PC-3 (cell line): ENCODE results near the gene PPIH. TPM values are rescaled to one million over a fixed set of nuclear protein-coding genes. Genes with fewer than 3 reads are reported as not detected.
"Not testable (repeated sequence)": the region's sequence is repeated elsewhere in the genome, so short reads cannot be mapped to it uniquely, and the experiment has no call there.

ENCODE experiments used
- ATAC-seq: fragments of 200-7000 bp; cut with Tn5 transposase; 2 replicates; pipeline ENCODE4 v1.9.1; 2020; ENCODE audit warnings: mild to moderate bottlenecking, moderate library complexity
- BruUV-seq: library from RNA; stranded (reverse); fragments of 400-500 nt; replicated peaks from 2 replicates; lab custom pipeline; 2021; lab: Mats Ljungman, UMichigan
- CTCF ChIA-PET: fragments of 300-600 bp; sonication (Branson Sonifier 250); formaldehyde crosslinking; loops from one replicate; lab custom pipeline; 2022; ENCODE audit warnings: antibody characterized with exemption; lab: Charles Lee
- POLR2A ChIA-PET: fragments of 300-600 bp; sonication (Branson Sonifier 250); formaldehyde crosslinking; loops from one replicate; lab custom pipeline; 2022; ENCODE audit warnings: antibody characterized with exemption; ENCODE audit not compliant: unreplicated experiment; lab: Charles Lee
- DNase-seq: peaks from one replicate; pipeline ENCODE4 v3.0.0-alpha.2; 2015
- H2AFZ ChIP-seq: fragments of 300-600 bp; sonication (generic); 2 replicates; pipeline ENCODE4 v1.6.0; 2016; ENCODE audit warnings: antibody characterized with exemption, low read length
- H3F3A ChIP-seq: fragments of 300-600 bp; sonication (generic); one replicate; pipeline ENCODE4 v1.6.0; 2017; ENCODE audit warnings: antibody characterized with exemption, low read length, control low read depth, mild to moderate bottlenecking; ENCODE audit not compliant: unreplicated experiment
- H3K27ac ChIP-seq: fragments of 300-600 bp; sonication (generic); 2 replicates; pipeline ENCODE4 v1.5.1; 2016; ENCODE audit warnings: mild to moderate bottlenecking, low read length
- H3K27me3 ChIP-seq: fragments of 300-600 bp; sonication (generic); 2 replicates; pipeline ENCODE4 v1.6.1; 2016; ENCODE audit warnings: low read length, mixed read lengths
- H3K36me3 ChIP-seq: fragments of 300-600 bp; sonication (generic); 2 replicates; pipeline ENCODE4 v1.6.1; 2016; ENCODE audit warnings: low read depth, mixed run types, low read length, mixed read lengths
- H3K4me1 ChIP-seq: fragments of 300-600 bp; sonication (generic); 2 replicates; pipeline ENCODE4 v1.5.1; 2016; ENCODE audit warnings: low read length; ENCODE audit not compliant: insufficient read depth
- H3K4me2 ChIP-seq: fragments of 300-600 bp; sonication (generic); 2 replicates; pipeline ENCODE4 v1.6.0; 2016; ENCODE audit warnings: low read length
- H3K4me3 ChIP-seq: fragments of 300-600 bp; sonication (generic); 2 replicates; pipeline ENCODE4 v1.5.1; 2016; ENCODE audit warnings: mild to moderate bottlenecking, low read length, mixed read lengths
- H3K79me2 ChIP-seq: fragments of 300-600 bp; sonication (generic); 2 replicates; pipeline ENCODE4 v1.6.1; 2017; ENCODE audit warnings: low read length, mixed read lengths
- H3K9ac ChIP-seq: fragments of 300-600 bp; sonication (generic); 2 replicates; pipeline ENCODE4 v1.6.0; 2016; ENCODE audit warnings: mild to moderate bottlenecking, low read length
- H3K9me2 ChIP-seq: fragments of 300-600 bp; sonication (generic); replicated peaks from 2 replicates; pipeline ENCODE4 v1.6.1; 2016; ENCODE audit warnings: mixed run types, low read length, mixed read lengths
- H3K9me3 ChIP-seq: fragments of 300-600 bp; sonication (generic); 2 replicates; pipeline ENCODE4 v1.6.1; 2016; ENCODE audit warnings: low read length, mixed read lengths
- H4K20me1 ChIP-seq: fragments of 300-600 bp; sonication (generic); 2 replicates; pipeline ENCODE4 v1.6.1; 2016; ENCODE audit warnings: low read length, mixed read lengths
- EZH2 ChIP-seq: fragments of 300-600 bp; sonication (generic); IDR thresholded peaks from one replicate; pipeline ENCODE4 v1.6.1; 2017; ENCODE audit warnings: antibody characterized with exemption, mild to moderate bottlenecking, low read length; ENCODE audit not compliant: unreplicated experiment
- EZH2phosphoT487 ChIP-seq: fragments of 300-600 bp; sonication (generic); IDR thresholded peaks from 2 replicates; pipeline ENCODE4 v1.6.1; 2018; ENCODE audit warnings: mild to moderate bottlenecking, antibody characterized with exemption, low read length, borderline replicate concordance
- intact Hi-C: fragments of 100-400 bp; cut with micrococcal nuclease; formaldehyde crosslinking; loops from 2 replicates; pipeline ENCODE4 v1.9.0; 2023
- total RNA-seq: library from RNA; depleted of rRNA; stranded (reverse); fragments of >200 nt; gene quantifications from 2 replicates; pipeline ENCODE4 v1.2.3, GENCODE V29; 2014
- TF ChIP-seq, protein P1 (sequence below): fragments of 300-600 bp; sonication (generic); conservative IDR thresholded peaks from 2 replicates; pipeline ENCODE4 v1.5.1; 2017; ENCODE audit warnings: antibody characterized with exemption, low read depth, mild to moderate bottlenecking, low read length

The PPIH gene
- total RNA-seq, 1 experiment from 2014 or later, result 103 TPM

DNA sequence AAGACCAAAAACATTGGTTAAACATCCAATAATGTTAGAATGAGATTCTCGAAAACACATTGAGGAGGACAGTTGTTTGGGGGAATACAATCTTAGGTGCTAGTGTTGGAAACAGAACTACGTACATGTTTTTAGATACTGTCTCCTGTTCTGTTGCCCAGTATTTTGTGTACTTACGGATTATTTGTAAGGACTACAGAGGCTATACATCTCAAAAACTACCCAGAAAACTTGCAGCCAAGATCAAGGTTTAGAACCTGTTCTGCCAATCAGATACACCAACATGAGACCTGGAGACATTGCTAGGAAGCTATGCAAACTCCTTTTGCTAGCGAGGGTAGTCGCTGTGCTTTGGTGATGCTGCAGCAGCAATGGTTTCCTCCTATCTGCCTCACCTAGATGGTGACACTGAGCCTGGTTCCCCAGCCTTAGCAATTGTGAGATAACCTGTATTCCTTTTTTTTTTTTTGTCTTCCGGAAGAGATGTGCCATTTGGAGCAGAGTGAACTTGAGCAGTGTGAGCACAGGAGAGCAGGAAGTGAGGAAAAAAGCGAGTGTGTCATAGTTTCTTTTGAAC, 45.8 kb downstream of the PPIH start:
- Histone ChIP-seq H2AFZ (no peak overlapping the region), H3K9me2 (no peaks in the 10 kb centered on the region), H3K27me3 (no peaks in the 10 kb centered on the region), H3K4me3 (no peak overlapping the region), H3K36me3 (peaks cover 61% of the 10 kb centered on the region), H3K27ac (no peak overlapping the region), H3K9me3 (no peaks in the 10 kb centered on the region), H3K79me2 (peaks cover 22% of the 10 kb centered on the region), H3K9ac (no peak overlapping the region), H3K4me1 (peaks cover 12% of the 10 kb centered on the region), H3F3A (peaks cover 9% of the 10 kb centered on the region), H3K4me2 (no peak overlapping the region), H4K20me1 (peaks cover 9% of the 10 kb centered on the region)
- TF ChIP-seq EZH2, result no peak
- TF ChIP-seq, protein P1, sequence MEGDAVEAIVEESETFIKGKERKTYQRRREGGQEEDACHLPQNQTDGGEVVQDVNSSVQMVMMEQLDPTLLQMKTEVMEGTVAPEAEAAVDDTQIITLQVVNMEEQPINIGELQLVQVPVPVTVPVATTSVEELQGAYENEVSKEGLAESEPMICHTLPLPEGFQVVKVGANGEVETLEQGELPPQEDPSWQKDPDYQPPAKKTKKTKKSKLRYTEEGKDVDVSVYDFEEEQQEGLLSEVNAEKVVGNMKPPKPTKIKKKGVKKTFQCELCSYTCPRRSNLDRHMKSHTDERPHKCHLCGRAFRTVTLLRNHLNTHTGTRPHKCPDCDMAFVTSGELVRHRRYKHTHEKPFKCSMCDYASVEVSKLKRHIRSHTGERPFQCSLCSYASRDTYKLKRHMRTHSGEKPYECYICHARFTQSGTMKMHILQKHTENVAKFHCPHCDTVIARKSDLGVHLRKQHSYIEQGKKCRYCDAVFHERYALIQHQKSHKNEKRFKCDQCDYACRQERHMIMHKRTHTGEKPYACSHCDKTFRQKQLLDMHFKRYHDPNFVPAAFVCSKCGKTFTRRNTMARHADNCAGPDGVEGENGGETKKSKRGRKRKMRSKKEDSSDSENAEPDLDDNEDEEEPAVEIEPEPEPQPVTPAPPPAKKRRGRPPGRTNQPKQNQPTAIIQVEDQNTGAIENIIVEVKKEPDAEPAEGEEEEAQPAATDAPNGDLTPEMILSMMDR, result no peak
- no peak for TF ChIP-seq EZH2phosphoT487
- POLR2A ChIA-PET, result no interaction called here
- no peak for ATAC-seq
- no TSS peak for BruUV-seq
- DNase-seq, result no peak
- CTCF ChIA-PET, result no interaction called here
- intact Hi-C loops, result no loop called here

DNA sequence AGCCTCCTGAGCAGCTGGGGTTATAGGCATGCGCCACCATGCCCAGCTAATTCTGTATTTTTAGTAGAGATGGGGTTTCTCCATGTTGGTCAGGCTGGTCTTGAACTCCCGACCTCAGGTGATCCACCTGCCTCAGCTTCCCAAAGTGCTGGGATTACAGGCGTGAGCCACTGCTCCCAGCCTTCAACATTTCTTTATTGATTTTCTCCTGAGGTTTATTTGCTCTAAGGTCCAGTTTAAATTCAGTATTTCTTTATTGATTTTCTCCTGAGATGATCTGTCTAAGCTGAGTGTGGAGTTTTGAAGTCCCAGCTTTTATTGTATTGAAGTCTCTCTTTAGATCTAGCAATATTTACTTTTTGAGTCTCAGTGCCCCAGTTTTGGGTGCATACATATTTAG, 54.6 kb downstream of the PPIH start:
- CTCF ChIA-PET, H3F3A ChIP-seq, H3K9ac ChIP-seq, ATAC-seq, H3K9me2 ChIP-seq, POLR2A ChIA-PET, BruUV-seq, H3K9me3 ChIP-seq, DNase-seq, H4K20me1 ChIP-seq, H3K27ac ChIP-seq, H3K27me3 ChIP-seq, H3K4me1 ChIP-seq, H3K4me3 ChIP-seq, H3K79me2 ChIP-seq, intact Hi-C loops, H3K4me2 ChIP-seq, H2AFZ ChIP-seq: not testable (repeated sequence)
- peaks cover 23% of the 10 kb centered on the region for H3K36me3 ChIP-seq

DNA sequence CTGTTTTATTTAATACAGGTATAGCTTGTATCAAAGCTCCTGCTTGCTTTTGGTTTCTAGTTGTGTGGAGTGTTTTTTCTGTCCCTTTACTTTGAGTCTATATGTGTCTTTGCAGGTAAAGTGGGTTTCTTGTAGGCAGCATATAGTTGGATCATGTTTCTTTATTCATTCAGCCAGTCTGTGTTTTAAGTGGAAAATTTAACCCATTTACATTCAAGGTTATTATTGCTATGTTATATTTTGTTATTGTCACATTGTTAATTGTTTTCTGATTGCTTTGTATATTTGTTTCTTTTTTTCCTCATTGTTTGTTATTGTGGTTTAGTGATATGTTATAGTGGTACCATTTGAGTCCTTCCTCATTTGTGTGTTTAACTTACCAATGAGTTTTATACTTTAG, 55.1 kb downstream of the PPIH start:
- no peak overlapping the region for H3K4me3 ChIP-seq
- TF ChIP-seq, protein P1, result no peak
- no peak for TF ChIP-seq EZH2
- TF ChIP-seq EZH2phosphoT487, result no peak
- ATAC-seq, result no peak
- H3K9ac ChIP-seq, result no peak overlapping the region
- H3K36me3 ChIP-seq, result peaks cover 23% of the 10 kb centered on the region
- no peaks in the 10 kb centered on the region for H4K20me1 ChIP-seq
- H3K27ac ChIP-seq, result no peak overlapping the region
- no peaks in the 10 kb centered on the region for H3K4me1 ChIP-seq
- CTCF ChIA-PET, result no interaction called here
- intact Hi-C loops, result no loop called here
- H3K9me2 ChIP-seq, result no peaks in the 10 kb centered on the region
- DNase-seq, result no peak
- POLR2A ChIA-PET, result no interaction called here
- H3K27me3 ChIP-seq, result no peaks in the 10 kb centered on the region
- H3K4me2 ChIP-seq, result no peak overlapping the region
- H2AFZ ChIP-seq, result no peak overlapping the region
- peaks cover 6% of the 10 kb centered on the region; the same call in 1 of the 2 replicates for H3K9me3 ChIP-seq
- no TSS peak for BruUV-seq
- H3K79me2 ChIP-seq, result peaks cover 5% of the 10 kb centered on the region; the same call in 1 of the 2 replicates
- no peaks in the 10 kb centered on the region for H3F3A ChIP-seq

DNA sequence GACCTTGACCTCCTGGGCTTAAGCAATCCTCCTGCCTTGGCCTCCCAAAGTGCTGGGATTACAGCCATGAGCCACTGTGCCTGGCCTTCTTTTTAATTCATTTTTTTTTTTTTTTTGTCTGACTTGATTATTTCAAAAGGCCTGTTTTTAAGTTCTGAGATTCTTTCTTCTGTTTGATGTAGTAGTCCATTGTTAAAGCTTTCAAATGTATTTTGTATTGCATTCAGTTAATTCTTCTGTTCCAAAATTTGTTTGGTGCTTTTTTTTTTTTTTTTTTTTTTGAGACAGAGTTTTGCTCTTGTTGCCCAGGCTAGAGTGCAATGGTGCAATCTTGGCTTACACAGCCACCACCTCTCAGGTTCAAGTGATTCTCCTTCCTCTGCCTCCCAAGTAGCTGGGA, 56.2 kb downstream of the PPIH start:
- H3K79me2 ChIP-seq, H3K27me3 ChIP-seq, H3F3A ChIP-seq, H3K4me1 ChIP-seq, BruUV-seq, H2AFZ ChIP-seq, intact Hi-C loops, H4K20me1 ChIP-seq, POLR2A ChIA-PET, H3K4me2 ChIP-seq, H3K9ac ChIP-seq, H3K4me3 ChIP-seq, H3K9me3 ChIP-seq, H3K9me2 ChIP-seq, ATAC-seq, H3K27ac ChIP-seq, DNase-seq, CTCF ChIA-PET: not testable (repeated sequence)
- H3K36me3 ChIP-seq, result peaks cover 23% of the 10 kb centered on the region
